Measurements from ENCODE around the gene ARID3A.

Gene ARID3A

DNA sequence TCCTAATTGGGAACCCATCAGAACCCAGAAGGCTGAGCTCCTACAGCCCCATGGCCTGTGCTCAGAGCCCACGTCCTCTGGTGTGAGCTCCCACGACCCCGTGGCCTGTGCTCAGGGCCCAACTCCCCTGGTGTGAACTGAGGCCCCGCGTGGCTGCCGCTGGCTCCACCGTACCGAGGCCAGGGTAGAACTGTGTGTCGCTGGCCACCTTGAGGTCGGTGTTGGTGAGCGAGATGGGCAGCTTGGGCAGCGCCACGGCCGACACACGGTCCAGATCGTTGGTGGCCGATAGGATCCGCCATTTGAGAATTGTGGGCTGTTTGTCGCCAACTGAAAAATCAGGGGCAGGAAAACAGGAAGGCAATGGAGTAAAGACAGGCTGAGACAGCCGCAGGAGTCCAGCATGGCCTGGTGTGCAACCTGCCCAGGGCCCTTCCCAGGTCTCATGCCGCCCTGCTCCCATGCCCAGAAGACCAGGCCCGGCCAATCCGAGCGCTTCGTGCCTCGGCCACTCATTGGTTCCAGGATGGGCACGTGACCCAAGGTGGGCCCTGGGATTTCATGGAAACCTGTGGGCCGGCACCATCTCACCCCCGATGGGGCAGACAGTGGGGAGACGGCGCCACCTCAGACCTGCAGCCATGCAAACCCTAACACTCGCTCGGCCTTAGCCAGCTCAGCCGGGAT is 44.3 kb upstream of the ARID3A start:
- no peak overlapping the region for H3K4me3 ChIP-seq (ENCODE audit: control insufficient read depth, low read depth, low read length)
- DNase-seq (ENCODE audit: low read depth) = no peak
- TF ChIP-seq, protein P1, sequence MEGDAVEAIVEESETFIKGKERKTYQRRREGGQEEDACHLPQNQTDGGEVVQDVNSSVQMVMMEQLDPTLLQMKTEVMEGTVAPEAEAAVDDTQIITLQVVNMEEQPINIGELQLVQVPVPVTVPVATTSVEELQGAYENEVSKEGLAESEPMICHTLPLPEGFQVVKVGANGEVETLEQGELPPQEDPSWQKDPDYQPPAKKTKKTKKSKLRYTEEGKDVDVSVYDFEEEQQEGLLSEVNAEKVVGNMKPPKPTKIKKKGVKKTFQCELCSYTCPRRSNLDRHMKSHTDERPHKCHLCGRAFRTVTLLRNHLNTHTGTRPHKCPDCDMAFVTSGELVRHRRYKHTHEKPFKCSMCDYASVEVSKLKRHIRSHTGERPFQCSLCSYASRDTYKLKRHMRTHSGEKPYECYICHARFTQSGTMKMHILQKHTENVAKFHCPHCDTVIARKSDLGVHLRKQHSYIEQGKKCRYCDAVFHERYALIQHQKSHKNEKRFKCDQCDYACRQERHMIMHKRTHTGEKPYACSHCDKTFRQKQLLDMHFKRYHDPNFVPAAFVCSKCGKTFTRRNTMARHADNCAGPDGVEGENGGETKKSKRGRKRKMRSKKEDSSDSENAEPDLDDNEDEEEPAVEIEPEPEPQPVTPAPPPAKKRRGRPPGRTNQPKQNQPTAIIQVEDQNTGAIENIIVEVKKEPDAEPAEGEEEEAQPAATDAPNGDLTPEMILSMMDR (IDR thresholded peaks at IDR 0.05; ENCODE audit: control insufficient read depth, insufficient read depth, low read depth, low read length, missing control alignments) = no peak

DNA sequence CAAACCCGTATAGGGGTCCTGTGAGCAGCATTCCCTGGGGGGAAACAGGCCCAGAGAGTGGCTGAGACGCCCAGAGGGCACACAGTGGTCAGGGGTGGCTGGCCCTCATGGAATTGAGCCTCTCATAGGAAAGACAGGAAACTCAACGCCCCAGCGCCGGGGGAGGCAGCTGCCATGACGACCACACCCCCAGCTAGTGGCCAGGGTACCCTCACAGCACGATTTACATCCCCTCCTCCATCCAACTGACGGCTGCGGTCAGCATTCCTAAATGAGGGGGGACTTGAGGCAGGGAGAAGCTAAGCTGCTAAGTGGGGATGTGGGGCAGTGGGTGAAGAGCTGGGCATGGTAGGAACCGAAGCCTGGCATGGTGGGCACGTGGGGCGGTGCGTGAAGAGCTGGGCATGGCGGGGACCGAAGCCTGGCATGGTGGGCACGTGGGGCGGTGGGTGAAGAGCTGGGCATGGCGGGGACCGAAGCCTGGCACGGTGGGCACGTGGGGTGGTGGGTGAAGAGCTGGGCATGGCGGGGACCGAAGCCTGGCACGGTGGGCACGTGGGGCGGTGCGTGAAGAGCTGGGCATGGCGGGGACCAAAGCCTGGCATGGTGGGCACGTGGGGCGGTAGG is 42.9 kb upstream of the ARID3A start:
- no peak overlapping the region for H3K4me3 ChIP-seq (ENCODE audit: control insufficient read depth, low read depth, low read length)
- no peak for DNase-seq (ENCODE audit: low read depth)
- TF ChIP-seq, protein P1 (IDR thresholded peaks at IDR 0.05; ENCODE audit: control insufficient read depth, insufficient read depth, low read depth, low read length, missing control alignments) = no peak

DNA sequence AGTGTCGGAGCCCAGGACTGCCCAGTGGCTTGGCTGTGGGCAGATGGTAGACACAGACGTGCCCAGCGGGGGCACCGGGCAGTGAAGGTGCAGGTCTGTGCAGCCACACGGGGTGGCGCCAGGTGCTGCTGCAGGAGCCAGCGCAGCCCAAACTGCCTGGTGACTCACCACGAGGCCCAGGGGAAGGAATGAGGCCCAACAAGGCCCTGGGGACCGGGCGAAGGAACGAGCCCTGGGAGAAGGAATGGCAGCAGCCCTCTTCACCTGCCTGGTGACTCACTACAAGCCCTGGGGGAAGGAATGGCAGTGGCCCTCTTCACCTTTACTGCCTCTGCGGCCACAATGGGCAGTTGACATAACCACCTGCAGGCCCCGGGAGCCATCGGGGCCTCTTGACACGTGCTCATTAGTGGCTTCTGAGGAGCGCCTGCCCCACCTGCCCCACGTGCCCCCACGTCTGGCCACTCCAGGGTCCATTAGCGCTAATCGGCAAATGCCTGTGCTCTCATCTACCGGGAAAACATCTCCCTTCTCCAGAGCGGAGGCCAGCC is 42.1 kb upstream of the ARID3A start:
- TF ChIP-seq, protein P1 (IDR thresholded peaks at IDR 0.05; ENCODE audit: control insufficient read depth, insufficient read depth, low read depth, low read length, missing control alignments) = no peak
- DNase-seq (ENCODE audit: low read depth) = no peak
- no peak overlapping the region for H3K4me3 ChIP-seq (ENCODE audit: control insufficient read depth, low read depth, low read length)

DNA sequence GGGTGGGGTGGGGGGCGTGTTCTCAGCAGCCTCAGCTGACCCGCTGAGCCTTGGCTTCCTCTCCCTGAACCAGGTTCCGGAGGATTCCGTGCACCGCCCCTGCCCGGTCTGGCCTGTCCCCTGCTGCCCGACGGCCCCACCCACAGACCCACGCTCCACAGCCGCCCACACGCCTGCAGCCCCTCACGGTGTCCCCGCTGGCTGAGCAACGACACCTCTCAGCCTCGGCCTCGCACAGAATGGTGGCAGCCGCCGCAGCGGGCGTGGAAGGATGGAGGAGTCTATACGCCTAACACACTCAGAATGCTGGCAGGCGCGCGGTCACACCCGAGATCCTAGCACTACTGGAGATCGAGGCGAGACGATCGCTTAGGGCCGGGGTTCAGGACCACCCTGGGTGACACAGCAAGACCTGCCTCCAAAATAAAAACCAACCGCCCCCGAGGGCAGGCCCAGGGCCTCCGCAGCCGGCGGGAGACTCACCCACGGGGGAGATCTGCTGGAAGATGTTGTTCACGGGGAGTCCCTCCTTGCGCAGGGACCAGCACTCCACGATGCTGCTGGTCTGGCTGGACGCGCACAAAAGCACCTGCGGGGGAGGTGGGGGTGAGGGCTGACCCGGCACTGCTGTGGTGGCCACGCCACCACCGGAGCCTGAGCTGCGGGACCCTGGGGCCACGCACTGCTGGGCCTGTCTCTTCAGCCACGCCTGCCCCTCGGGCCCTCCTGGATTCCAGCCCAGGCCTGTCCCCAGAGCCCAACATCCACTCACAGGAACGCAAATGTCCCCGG is 41.2 kb upstream of the ARID3A start:
- H3K4me3 ChIP-seq (ENCODE audit: control insufficient read depth, low read depth, low read length) = no peak overlapping the region
- no peak for DNase-seq (ENCODE audit: low read depth)
- TF ChIP-seq, protein P1 (IDR thresholded peaks at IDR 0.05; ENCODE audit: control insufficient read depth, insufficient read depth, low read depth, low read length, missing control alignments) = no peak

DNA sequence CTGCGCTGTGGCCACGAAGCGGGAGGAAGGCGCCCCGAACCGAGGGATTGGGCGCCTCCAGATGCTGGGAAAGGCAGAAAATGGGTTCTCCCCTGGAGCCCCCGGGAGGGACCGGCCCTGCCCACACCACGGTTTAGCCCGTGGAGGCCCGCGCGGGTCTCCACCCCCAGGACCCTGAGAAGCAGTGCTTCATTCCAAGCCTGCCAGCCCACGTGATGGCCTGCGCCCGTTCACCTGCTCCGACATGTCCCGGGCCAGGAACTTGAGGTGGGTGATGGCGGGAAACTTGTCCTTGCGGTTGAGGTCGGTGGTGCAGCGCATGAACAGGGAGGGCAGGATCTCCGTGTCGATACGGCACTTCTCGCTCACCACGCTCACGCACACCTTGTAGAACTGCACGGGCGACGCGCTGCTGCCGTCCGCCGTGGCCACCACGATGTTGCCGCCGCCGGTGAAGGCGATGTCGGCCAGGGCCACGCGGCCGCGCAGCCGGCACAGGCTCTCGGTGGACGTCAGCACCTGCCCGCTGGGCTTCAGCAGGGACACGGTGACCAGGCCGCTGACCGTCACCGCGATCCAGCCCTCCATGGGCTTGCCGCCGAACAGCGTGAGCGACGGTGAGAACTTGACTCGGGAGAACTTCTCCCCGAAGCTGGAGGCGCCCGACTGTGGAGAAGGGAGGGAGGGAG is 40.2 kb upstream of the ARID3A start:
- no peak overlapping the region for H3K4me3 ChIP-seq (ENCODE audit: control insufficient read depth, low read depth, low read length)
- no peak for DNase-seq (ENCODE audit: low read depth)
- TF ChIP-seq, protein P1 (IDR thresholded peaks at IDR 0.05; ENCODE audit: control insufficient read depth, insufficient read depth, low read depth, low read length, missing control alignments) = no peak

DNA sequence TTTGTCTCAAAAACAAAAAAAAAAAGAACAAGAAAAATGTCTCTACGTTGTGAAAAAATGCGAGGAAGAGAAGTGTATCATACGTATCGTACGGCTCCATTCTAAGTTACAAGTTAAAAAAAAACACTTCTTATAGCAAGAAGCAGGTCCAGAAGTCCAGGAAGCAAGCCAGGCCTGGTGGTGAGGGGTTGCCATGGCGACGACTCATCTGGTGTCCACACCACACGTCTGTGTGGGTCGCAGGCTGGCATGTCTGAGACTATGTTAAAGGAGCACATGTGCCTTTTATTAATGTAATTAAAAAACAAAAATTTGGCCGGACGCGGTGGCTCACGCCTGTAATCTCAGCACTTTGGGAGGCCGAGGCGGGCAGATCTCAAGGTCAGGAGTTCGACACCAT is 38.8 kb upstream of the ARID3A start:
- H3K4me3 ChIP-seq (ENCODE audit: control insufficient read depth, low read depth, low read length) = no peak overlapping the region
- TF ChIP-seq, protein P1 (IDR thresholded peaks at IDR 0.05; ENCODE audit: control insufficient read depth, insufficient read depth, low read depth, low read length, missing control alignments) = no peak
- DNase-seq (ENCODE audit: low read depth) = peak; percentile 25

All from AG09309 (cell line).